Measurements from ENCODE around the gene COA7.
"Not testable (repeated sequence)": the region's sequence is repeated elsewhere in the genome, so short reads cannot be mapped to it uniquely, and the experiment has no call there.

COA7 gene

GRCh38 chr1:52702886-52703787 lies 5.0 kb upstream of the COA7 start:
- peak; percentile 97 for DNase-seq

GRCh38 chr1:52695627-52696026 lies 2.5 kb downstream of the COA7 start:
- no peak for DNase-seq

GRCh38 chr1:52693843-52694242 lies 4.3 kb downstream of the COA7 start:
- DNase-seq: no peak

GRCh38 chr1:52693351-52693750 lies 4.8 kb downstream of the COA7 start:
- DNase-seq: not testable (repeated sequence)

- DNase-seq: no peak
Measured at GRCh38 chr1:52692697-52693096, 5.5 kb downstream of the COA7 start.

GRCh38 chr1:52691821-52692220 lies 6.3 kb downstream of the COA7 start:
- no peak for DNase-seq

- no peak for DNase-seq
Measured at GRCh38 chr1:52686830-52687229, 11.3 kb downstream of the COA7 start.

- DNase-seq: peak; percentile 78
Measured at GRCh38 chr1:52686261-52686751, 11.8 kb downstream of the COA7 start.

GRCh38 chr1:52684545-52684944 lies 13.6 kb downstream of the COA7 start:
- DNase-seq: no peak

- no peak for DNase-seq
Measured at GRCh38 chr1:52683367-52683940, 14.7 kb downstream of the COA7 start.

- DNase-seq: no peak
Measured at GRCh38 chr1:52681136-52681535, 17.0 kb downstream of the COA7 start.

GRCh38 chr1:52680353-52680752 lies 17.8 kb downstream of the COA7 start:
- no peak for DNase-seq

GRCh38 chr1:52679498-52679897 lies 18.6 kb downstream of the COA7 start:
- DNase-seq: no peak

- no peak for DNase-seq
Measured at GRCh38 chr1:52679048-52679447, 19.1 kb downstream of the COA7 start.

GRCh38 chr1:52677076-52677806 lies 20.9 kb downstream of the COA7 start:
- no peak for DNase-seq

GRCh38 chr1:52676249-52676903 lies 21.8 kb downstream of the COA7 start:
- no peak for DNase-seq

- DNase-seq: peak; percentile 98
Measured at GRCh38 chr1:52674497-52675384, 23.4 kb downstream of the COA7 start.

- no peak for DNase-seq
Measured at GRCh38 chr1:52673513-52673912, 24.6 kb downstream of the COA7 start.

GRCh38 chr1:52672946-52673345 lies 25.2 kb downstream of the COA7 start:
- peak; percentile 79 for DNase-seq

- DNase-seq: no peak
Measured at GRCh38 chr1:52670604-52671003, 27.5 kb downstream of the COA7 start.

GRCh38 chr1:52669696-52670095 lies 28.5 kb downstream of the COA7 start:
- no peak for DNase-seq

- no peak for DNase-seq
Measured at GRCh38 chr1:52668711-52669110, 29.4 kb downstream of the COA7 start.
